Gastroesophageal sphincter (tissue), 3 donors: ENCODE data around the gene EGLN2.

Experiments used
- EP300 ChIP-seq: sonication (generic); formaldehyde crosslinking; IDR thresholded peaks from one replicate; pipeline ENCODE4 v1.6.1; 2017; ENCODE audit warnings: antibody characterized with exemption, mild to moderate bottlenecking
- TF ChIP-seq, protein P1 (sequence below), 4 experiments: fragments of 200-600 bp in 2 of 4; fragments of 450-650 bp in 2 of 4; sonication (generic) in 1 of 4; IDR thresholded peaks; one replicate each; pipeline ENCODE4 v1.5.1; 2017 to 2019; ENCODE audit warnings: antibody characterized with exemption in 4 of 4, mild to moderate bottlenecking in 2 of 4, moderate library complexity in 2 of 4

DNA sequence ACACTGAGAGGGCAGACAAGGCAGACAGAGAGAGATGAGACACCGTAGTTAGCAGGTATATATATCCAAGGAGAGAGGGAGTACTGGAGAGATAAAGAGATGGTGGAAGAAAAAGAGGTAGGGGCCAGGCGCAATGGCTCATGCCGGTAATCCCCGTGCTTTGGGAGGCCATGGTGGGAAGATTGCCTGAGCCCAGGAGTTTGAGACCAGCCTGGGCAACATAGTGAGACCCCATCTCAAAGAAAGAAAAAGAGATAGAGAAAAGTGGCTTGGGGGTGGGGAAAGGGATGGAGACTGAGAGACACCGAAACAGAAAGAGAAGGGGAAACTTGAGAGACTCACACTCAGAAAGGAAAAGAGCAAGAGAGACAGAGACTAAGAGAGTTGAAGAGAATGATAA, 18.4 kb upstream of the EGLN2 start:
- TF ChIP-seq, protein P1, sequence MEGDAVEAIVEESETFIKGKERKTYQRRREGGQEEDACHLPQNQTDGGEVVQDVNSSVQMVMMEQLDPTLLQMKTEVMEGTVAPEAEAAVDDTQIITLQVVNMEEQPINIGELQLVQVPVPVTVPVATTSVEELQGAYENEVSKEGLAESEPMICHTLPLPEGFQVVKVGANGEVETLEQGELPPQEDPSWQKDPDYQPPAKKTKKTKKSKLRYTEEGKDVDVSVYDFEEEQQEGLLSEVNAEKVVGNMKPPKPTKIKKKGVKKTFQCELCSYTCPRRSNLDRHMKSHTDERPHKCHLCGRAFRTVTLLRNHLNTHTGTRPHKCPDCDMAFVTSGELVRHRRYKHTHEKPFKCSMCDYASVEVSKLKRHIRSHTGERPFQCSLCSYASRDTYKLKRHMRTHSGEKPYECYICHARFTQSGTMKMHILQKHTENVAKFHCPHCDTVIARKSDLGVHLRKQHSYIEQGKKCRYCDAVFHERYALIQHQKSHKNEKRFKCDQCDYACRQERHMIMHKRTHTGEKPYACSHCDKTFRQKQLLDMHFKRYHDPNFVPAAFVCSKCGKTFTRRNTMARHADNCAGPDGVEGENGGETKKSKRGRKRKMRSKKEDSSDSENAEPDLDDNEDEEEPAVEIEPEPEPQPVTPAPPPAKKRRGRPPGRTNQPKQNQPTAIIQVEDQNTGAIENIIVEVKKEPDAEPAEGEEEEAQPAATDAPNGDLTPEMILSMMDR (IDR thresholded peaks at IDR 0.05) = no peak
- no peak for TF ChIP-seq EP300
